Progenitor cell of endocrine pancreas (in vitro differentiated cells): Measurements from ENCODE around the gene SLC38A1. TPM values are rescaled to one million over a fixed set of nuclear protein-coding genes. Genes with fewer than 3 reads are reported as not detected.
"Not testable (repeated sequence)": the region's sequence is repeated elsewhere in the genome, so short reads cannot be mapped to it uniquely, and the experiment has no call there.

ENCODE experiments used
- DNase-seq: peaks from one replicate; pipeline ENCODE4 v3.0.0; 2021; ENCODE audit warnings: low spot score; ENCODE audit not compliant: unreplicated experiment
- H3K27ac Mint-ChIP-seq: 2 replicates; pipeline ENCODE4 v1.8.0; 2021; ENCODE audit warnings: mild to moderate bottlenecking, moderate library complexity, mixed read lengths
- H3K27me3 Mint-ChIP-seq: 2 replicates; pipeline ENCODE4 v1.8.0; 2021; ENCODE audit warnings: mixed read lengths
- H3K36me3 Mint-ChIP-seq: 2 replicates; pipeline ENCODE4 v1.8.0; 2022; ENCODE audit warnings: mixed read lengths; ENCODE audit not compliant: insufficient read depth
- H3K4me1 Mint-ChIP-seq: 2 replicates; pipeline ENCODE4 v1.8.0; 2021; ENCODE audit warnings: low read depth, mixed read lengths
- H3K4me3 Mint-ChIP-seq: 2 replicates; pipeline ENCODE4 v1.8.0; 2021; ENCODE audit warnings: low read depth, mild to moderate bottlenecking, moderate library complexity, mixed read lengths
- H3K9me3 Mint-ChIP-seq: 2 replicates; pipeline ENCODE4 v1.8.0; 2021; ENCODE audit warnings: low read depth, mixed read lengths
- CTCF ChIP-seq: fragments of 200-600 bp; sonication (generic); IDR thresholded peaks from one replicate; pipeline ENCODE4 v1.5.0; 2021; ENCODE audit warnings: antibody characterized with exemption, mild to moderate bottlenecking; ENCODE audit not compliant: unreplicated experiment
- total RNA-seq: library from RNA; stranded (reverse); gene quantifications from 2 replicates; pipeline ENCODE4 v1.2.1, GENCODE V29; 2021

Gene SLC38A1
- total RNA-seq, 1 donor from 2014 or later: 144 TPM

GRCh38 chr12:46197883-46198282, 71.0 kb downstream of the SLC38A1 start:
- no peaks in the 10 kb centered on the region for H3K4me1 Mint-ChIP-seq
- H3K4me3 Mint-ChIP-seq: no peak overlapping the region
- H3K9me3 Mint-ChIP-seq: peaks cover 31% of the 10 kb centered on the region
- peaks cover 80% of the 10 kb centered on the region for H3K36me3 Mint-ChIP-seq
- no peak for TF ChIP-seq CTCF
- no peaks in the 10 kb centered on the region for H3K27me3 Mint-ChIP-seq
- no peak for DNase-seq
- H3K27ac Mint-ChIP-seq: no peak overlapping the region

GRCh38 chr12:46190533-46190932, 78.3 kb downstream of the SLC38A1 start:
- H3K4me3 Mint-ChIP-seq, DNase-seq, H3K27me3 Mint-ChIP-seq, H3K4me1 Mint-ChIP-seq: not testable (repeated sequence)
- Mint-ChIP-seq H3K9me3 (peaks cover 40% of the 10 kb centered on the region), H3K27ac (peak overlapping the region; percentile 54), H3K36me3 (peaks cover 70% of the 10 kb centered on the region)

GRCh38 chr12:46188170-46188569, 80.7 kb downstream of the SLC38A1 start:
- Mint-ChIP-seq H3K4me1 (peaks cover 3% of the 10 kb centered on the region), H3K4me3 (no peak overlapping the region), H3K36me3 (peaks cover 48% of the 10 kb centered on the region), H3K9me3 (peaks cover 25% of the 10 kb centered on the region), H3K27ac (no peak overlapping the region), H3K27me3 (no peaks in the 10 kb centered on the region)
- no peak for TF ChIP-seq CTCF
- DNase-seq: no peak

- Mint-ChIP-seq H3K27me3 (no peaks in the 10 kb centered on the region), H3K9me3 (peaks cover 16% of the 10 kb centered on the region), H3K4me3 (no peak overlapping the region), H3K36me3 (peaks cover 37% of the 10 kb centered on the region), H3K4me1 (peaks cover 3% of the 10 kb centered on the region), H3K27ac (no peak overlapping the region)
- TF ChIP-seq CTCF: no peak
- DNase-seq: no peak
Observed at GRCh38 chr12:46187023-46187422, 81.8 kb downstream of the SLC38A1 start.

- Mint-ChIP-seq H3K4me1 (peaks cover 3% of the 10 kb centered on the region), H3K4me3 (no peak overlapping the region), H3K9me3 (peaks cover 7% of the 10 kb centered on the region), H3K27me3 (no peaks in the 10 kb centered on the region), H3K36me3 (peaks cover 27% of the 10 kb centered on the region), H3K27ac (no peak overlapping the region)
- no peak for TF ChIP-seq CTCF
- no peak for DNase-seq
Observed at GRCh38 chr12:46186088-46186487, 82.8 kb downstream of the SLC38A1 start.

GRCh38 chr12:46185686-46186085, 83.2 kb downstream of the SLC38A1 start:
- peaks cover 23% of the 10 kb centered on the region for H3K36me3 Mint-ChIP-seq
- no peak overlapping the region for H3K27ac Mint-ChIP-seq

More at GRCh38 chr12:46185686-46186085, 83.2 kb downstream of the SLC38A1 start:
- peaks cover 3% of the 10 kb centered on the region for H3K9me3 Mint-ChIP-seq
- TF ChIP-seq CTCF: no peak
- H3K4me3 Mint-ChIP-seq: no peak overlapping the region
- H3K27me3 Mint-ChIP-seq: no peaks in the 10 kb centered on the region
- peaks cover 3% of the 10 kb centered on the region for H3K4me1 Mint-ChIP-seq
- DNase-seq: no peak
